ENCODE results near the gene CFAP20DC.

DNA sequence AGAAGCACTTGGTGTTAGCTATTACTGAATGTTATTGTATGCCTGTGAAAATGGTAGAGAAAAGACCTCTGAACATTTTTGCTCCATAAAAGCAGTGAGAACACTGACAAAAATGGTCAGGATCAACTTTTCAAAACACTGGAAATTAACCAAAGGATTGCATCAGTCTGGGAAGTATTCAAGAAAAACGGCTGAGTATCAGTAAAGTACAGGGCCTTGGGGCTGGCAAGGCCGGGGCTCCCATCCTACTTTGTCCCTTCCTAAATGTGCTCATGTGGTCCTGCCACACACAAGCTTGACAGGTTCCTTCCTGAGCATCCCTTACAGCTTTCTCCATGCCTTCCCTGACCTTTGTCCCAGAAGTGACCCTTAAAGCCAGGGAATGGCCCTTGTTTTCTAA lies 84.0 kb downstream of the CFAP20DC start:
- TF ChIP-seq, protein P1, sequence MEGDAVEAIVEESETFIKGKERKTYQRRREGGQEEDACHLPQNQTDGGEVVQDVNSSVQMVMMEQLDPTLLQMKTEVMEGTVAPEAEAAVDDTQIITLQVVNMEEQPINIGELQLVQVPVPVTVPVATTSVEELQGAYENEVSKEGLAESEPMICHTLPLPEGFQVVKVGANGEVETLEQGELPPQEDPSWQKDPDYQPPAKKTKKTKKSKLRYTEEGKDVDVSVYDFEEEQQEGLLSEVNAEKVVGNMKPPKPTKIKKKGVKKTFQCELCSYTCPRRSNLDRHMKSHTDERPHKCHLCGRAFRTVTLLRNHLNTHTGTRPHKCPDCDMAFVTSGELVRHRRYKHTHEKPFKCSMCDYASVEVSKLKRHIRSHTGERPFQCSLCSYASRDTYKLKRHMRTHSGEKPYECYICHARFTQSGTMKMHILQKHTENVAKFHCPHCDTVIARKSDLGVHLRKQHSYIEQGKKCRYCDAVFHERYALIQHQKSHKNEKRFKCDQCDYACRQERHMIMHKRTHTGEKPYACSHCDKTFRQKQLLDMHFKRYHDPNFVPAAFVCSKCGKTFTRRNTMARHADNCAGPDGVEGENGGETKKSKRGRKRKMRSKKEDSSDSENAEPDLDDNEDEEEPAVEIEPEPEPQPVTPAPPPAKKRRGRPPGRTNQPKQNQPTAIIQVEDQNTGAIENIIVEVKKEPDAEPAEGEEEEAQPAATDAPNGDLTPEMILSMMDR (IDR thresholded peaks at IDR 0.05; ENCODE audit: low read depth, low read length, missing input control): no peak
- TF ChIP-seq, protein P2, sequence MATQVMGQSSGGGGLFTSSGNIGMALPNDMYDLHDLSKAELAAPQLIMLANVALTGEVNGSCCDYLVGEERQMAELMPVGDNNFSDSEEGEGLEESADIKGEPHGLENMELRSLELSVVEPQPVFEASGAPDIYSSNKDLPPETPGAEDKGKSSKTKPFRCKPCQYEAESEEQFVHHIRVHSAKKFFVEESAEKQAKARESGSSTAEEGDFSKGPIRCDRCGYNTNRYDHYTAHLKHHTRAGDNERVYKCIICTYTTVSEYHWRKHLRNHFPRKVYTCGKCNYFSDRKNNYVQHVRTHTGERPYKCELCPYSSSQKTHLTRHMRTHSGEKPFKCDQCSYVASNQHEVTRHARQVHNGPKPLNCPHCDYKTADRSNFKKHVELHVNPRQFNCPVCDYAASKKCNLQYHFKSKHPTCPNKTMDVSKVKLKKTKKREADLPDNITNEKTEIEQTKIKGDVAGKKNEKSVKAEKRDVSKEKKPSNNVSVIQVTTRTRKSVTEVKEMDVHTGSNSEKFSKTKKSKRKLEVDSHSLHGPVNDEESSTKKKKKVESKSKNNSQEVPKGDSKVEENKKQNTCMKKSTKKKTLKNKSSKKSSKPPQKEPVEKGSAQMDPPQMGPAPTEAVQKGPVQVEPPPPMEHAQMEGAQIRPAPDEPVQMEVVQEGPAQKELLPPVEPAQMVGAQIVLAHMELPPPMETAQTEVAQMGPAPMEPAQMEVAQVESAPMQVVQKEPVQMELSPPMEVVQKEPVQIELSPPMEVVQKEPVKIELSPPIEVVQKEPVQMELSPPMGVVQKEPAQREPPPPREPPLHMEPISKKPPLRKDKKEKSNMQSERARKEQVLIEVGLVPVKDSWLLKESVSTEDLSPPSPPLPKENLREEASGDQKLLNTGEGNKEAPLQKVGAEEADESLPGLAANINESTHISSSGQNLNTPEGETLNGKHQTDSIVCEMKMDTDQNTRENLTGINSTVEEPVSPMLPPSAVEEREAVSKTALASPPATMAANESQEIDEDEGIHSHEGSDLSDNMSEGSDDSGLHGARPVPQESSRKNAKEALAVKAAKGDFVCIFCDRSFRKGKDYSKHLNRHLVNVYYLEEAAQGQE (IDR thresholded peaks at IDR 0.05): no peak
- no peak for TF ChIP-seq GABPA (IDR thresholded peaks at IDR 0.05 in 1 of 2, conservative IDR thresholded peaks at IDR 0.05 in 1 of 2)
- TF ChIP-seq FOXA1 (IDR thresholded peaks at IDR 0.05): no peak
- TF ChIP-seq RXRA (IDR thresholded peaks at IDR 0.05): no peak
- TF ChIP-seq TAF1 (conservative IDR thresholded peaks at IDR 0.05): no peak
- TF ChIP-seq JUND (IDR thresholded peaks at IDR 0.05): no peak
- TF ChIP-seq, protein P3, sequence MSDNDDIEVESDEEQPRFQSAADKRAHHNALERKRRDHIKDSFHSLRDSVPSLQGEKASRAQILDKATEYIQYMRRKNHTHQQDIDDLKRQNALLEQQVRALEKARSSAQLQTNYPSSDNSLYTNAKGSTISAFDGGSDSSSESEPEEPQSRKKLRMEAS (IDR thresholded peaks at IDR 0.05): no peak
- no peak for TF ChIP-seq NR2F2 (IDR thresholded peaks at IDR 0.05)
- no peak for TF ChIP-seq HNF4A (conservative IDR thresholded peaks at IDR 0.05)
- TF ChIP-seq YY1 (IDR thresholded peaks at IDR 0.05): no peak
- TF ChIP-seq RAD21 (IDR thresholded peaks at IDR 0.05): no peak
- no peak for TF ChIP-seq FOXA2 (IDR thresholded peaks at IDR 0.05)
